Right atrium auricular region (tissue), 2 donors: ENCODE data around the gene PLCH1. TPM values are rescaled to one million over a fixed set of nuclear protein-coding genes. Genes with fewer than 3 reads are reported as not detected.

Source experiments
- DNase-seq: peaks from one replicate; pipeline ENCODE4 v3.0.0-alpha.2; 2019; ENCODE audit warnings: low spot score
- H3K27ac ChIP-seq, 2 donors: fragments of 200-600 bp; sonication (generic); 1 replicate in 1 of 2; 2 replicates in 1 of 2; pipeline ENCODE4 v1.5.1; 2016 to 2019
- H3K27me3 ChIP-seq, 2 donors: fragments of 200-600 bp; sonication (generic); one replicate each; pipeline versions ENCODE4 v1.5.1 to v1.6.0; 2017 to 2019
- H3K36me3 ChIP-seq: fragments of 200-600 bp; sonication (generic); one replicate; pipeline ENCODE4 v1.5.1; 2016
- H3K4me1 ChIP-seq, 2 donors: fragments of 200-600 bp; sonication (generic); one replicate each; pipeline versions ENCODE4 v1.5.1 to v1.6.0; 2017 to 2019
- H3K4me3 ChIP-seq, 2 donors: fragments of 200-600 bp; sonication (generic); 1 replicate in 1 of 2; 2 replicates in 1 of 2; pipeline ENCODE4 v1.5.1; 2017 to 2019; ENCODE audit warnings: mild to moderate bottlenecking in 1 of 2, moderate library complexity in 1 of 2
- H3K9me3 ChIP-seq, 2 donors: fragments of 200-600 bp; sonication (generic); one replicate each; pipeline ENCODE4 v1.5.1; 2019
- CTCF ChIP-seq, 2 donors: fragments of 200-600 bp; sonication (generic); IDR thresholded peaks; one replicate each; pipeline ENCODE4 v1.5.1; 2019; ENCODE audit warnings: antibody characterized with exemption in 2 of 2
- total RNA-seq, 2 donors: library from RNA; depleted of rRNA; stranded (reverse); fragments of >200 nt; gene quantifications; one replicate each; pipeline ENCODE4 v1.1.0, GENCODE V29; 2016

Gene PLCH1
- total RNA-seq, 2 donors from 2014 or later, result 1.4 to 1.5 TPM

- no peak for DNase-seq
- H3K4me1 ChIP-seq, result no peaks in the 10 kb centered on the region
- no peaks in the 10 kb centered on the region for H3K36me3 ChIP-seq
- no peaks in the 10 kb centered on the region for H3K27me3 ChIP-seq
- no peak overlapping the region for H3K27ac ChIP-seq
- no peak for TF ChIP-seq CTCF (IDR thresholded peaks at IDR 0.05)
- H3K9me3 ChIP-seq, result no peaks in the 10 kb centered on the region
- no peak overlapping the region for H3K4me3 ChIP-seq
Measured at GRCh38 chr3:155504682-155505081, 240.2 kb downstream of the PLCH1 start.

- Histone ChIP-seq H3K27ac (no peak overlapping the region), H3K36me3 (no peaks in the 10 kb centered on the region), H3K4me3 (no peak overlapping the region), H3K4me1 (no peaks in the 10 kb centered on the region), H3K9me3 (no peaks in the 10 kb centered on the region), H3K27me3 (no peaks in the 10 kb centered on the region)
- no peak for DNase-seq
- TF ChIP-seq CTCF (IDR thresholded peaks at IDR 0.05), result no peak
Measured at GRCh38 chr3:155502630-155503029, 242.2 kb downstream of the PLCH1 start.

- no peaks in the 10 kb centered on the region for H3K36me3 ChIP-seq
- DNase-seq, result no peak
- H3K9me3 ChIP-seq, result no peaks in the 10 kb centered on the region
- no peak for TF ChIP-seq CTCF (IDR thresholded peaks at IDR 0.05)
- no peak overlapping the region for H3K27ac ChIP-seq
- H3K4me1 ChIP-seq, result no peaks in the 10 kb centered on the region
- no peaks in the 10 kb centered on the region for H3K27me3 ChIP-seq
- no peak overlapping the region for H3K4me3 ChIP-seq
Measured at GRCh38 chr3:155500194-155500818, 244.6 kb downstream of the PLCH1 start.

GRCh38 chr3:155497930-155498647 is 246.8 kb downstream of the PLCH1 start:
- H3K36me3 ChIP-seq, result no peaks in the 10 kb centered on the region
- no peaks in the 10 kb centered on the region for H3K27me3 ChIP-seq
- no peaks in the 10 kb centered on the region for H3K9me3 ChIP-seq
- no peak for DNase-seq
- H3K4me3 ChIP-seq, result no peak overlapping the region
- no peak overlapping the region for H3K27ac ChIP-seq
- no peak for TF ChIP-seq CTCF (IDR thresholded peaks at IDR 0.05)
- no peaks in the 10 kb centered on the region for H3K4me1 ChIP-seq

GRCh38 chr3:155496206-155496605 is 248.7 kb downstream of the PLCH1 start:
- Histone ChIP-seq H3K27ac (no peak overlapping the region), H3K9me3 (no peaks in the 10 kb centered on the region), H3K36me3 (no peaks in the 10 kb centered on the region), H3K4me1 (no peaks in the 10 kb centered on the region), H3K27me3 (no peaks in the 10 kb centered on the region), H3K4me3 (no peak overlapping the region)
- DNase-seq, result no peak
- TF ChIP-seq CTCF (IDR thresholded peaks at IDR 0.05), result no peak
